ENCODE measurements around the gene SLC16A14.

SLC16A14 gene

GRCh38 chr2:230046491-230046890 lies 22.2 kb downstream of the SLC16A14 start:
- in situ Hi-C loops (cut with MboI; ENCODE audit: low pct_unique_long_range_greater_than_20kb, low sequenced_read_pairs): no loop called here
- no peak for DNase-seq

- no peak for DNase-seq
- in situ Hi-C loops (cut with MboI; ENCODE audit: low pct_unique_long_range_greater_than_20kb, low sequenced_read_pairs): no loop called here
Measured at GRCh38 chr2:230043461-230043860, 25.3 kb downstream of the SLC16A14 start.

- DNase-seq: no peak
- in situ Hi-C loops (cut with MboI; ENCODE audit: low pct_unique_long_range_greater_than_20kb, low sequenced_read_pairs): no loop called here
Measured at GRCh38 chr2:230043025-230043424, 25.7 kb downstream of the SLC16A14 start.

- in situ Hi-C loops (cut with MboI; ENCODE audit: low pct_unique_long_range_greater_than_20kb, low sequenced_read_pairs): no loop called here
- no peak for DNase-seq
Measured at GRCh38 chr2:230042195-230042594, 26.5 kb downstream of the SLC16A14 start.

GRCh38 chr2:230023313-230023712 lies 45.4 kb downstream of the SLC16A14 start:
- in situ Hi-C loops (cut with MboI; ENCODE audit: low pct_unique_long_range_greater_than_20kb, low sequenced_read_pairs): loop anchor here (25.0 kb wide), 1 partner anchor 589 kb away; no protein-coding TSS in a partner anchor
- no peak for DNase-seq

- in situ Hi-C loops (cut with MboI; ENCODE audit: low pct_unique_long_range_greater_than_20kb, low sequenced_read_pairs): loop anchor here (25.0 kb wide), 1 partner anchor 593 kb away; no protein-coding TSS in a partner anchor
- DNase-seq: no peak
Measured at GRCh38 chr2:230019742-230020141, 49.0 kb downstream of the SLC16A14 start.

- no peak for DNase-seq
- in situ Hi-C loops (cut with MboI; ENCODE audit: low pct_unique_long_range_greater_than_20kb, low sequenced_read_pairs): loop anchor here (25.0 kb wide), 1 partner anchor 594 kb away; no protein-coding TSS in a partner anchor
Measured at GRCh38 chr2:230018153-230018552, 50.6 kb downstream of the SLC16A14 start.

- in situ Hi-C loops (cut with MboI; ENCODE audit: low pct_unique_long_range_greater_than_20kb, low sequenced_read_pairs): loop anchor here (25.0 kb wide), 1 partner anchor 595 kb away; no protein-coding TSS in a partner anchor
- no peak for DNase-seq
Measured at GRCh38 chr2:230016844-230017243, 51.9 kb downstream of the SLC16A14 start.

GRCh38 chr2:230012267-230012884 lies 56.3 kb downstream of the SLC16A14 start:
- in situ Hi-C loops (cut with MboI; ENCODE audit: low pct_unique_long_range_greater_than_20kb, low sequenced_read_pairs): loop anchor here (25.0 kb wide), 1 partner anchor 600 kb away; no protein-coding TSS in a partner anchor

GRCh38 chr2:230011617-230012016 lies 57.1 kb downstream of the SLC16A14 start:
- DNase-seq: no peak
- in situ Hi-C loops (cut with MboI; ENCODE audit: low pct_unique_long_range_greater_than_20kb, low sequenced_read_pairs): loop anchor here (25.0 kb wide), 1 partner anchor 601 kb away; no protein-coding TSS in a partner anchor

More at GRCh38 chr2:230012267-230012884, 56.3 kb downstream of the SLC16A14 start:
- no peak for DNase-seq

- in situ Hi-C loops (cut with MboI; ENCODE audit: low pct_unique_long_range_greater_than_20kb, low sequenced_read_pairs): loop anchor here (25.0 kb wide), 1 partner anchor 602 kb away; no protein-coding TSS in a partner anchor
Measured at GRCh38 chr2:230010501-230010900, 58.2 kb downstream of the SLC16A14 start.

GRCh38 chr2:230008708-230009066 lies 60.0 kb downstream of the SLC16A14 start:
- in situ Hi-C loops (cut with MboI; ENCODE audit: low pct_unique_long_range_greater_than_20kb, low sequenced_read_pairs): loop anchor here (25.0 kb wide), 1 partner anchor 604 kb away; no protein-coding TSS in a partner anchor
- no peak for DNase-seq

More at GRCh38 chr2:230010501-230010900, 58.2 kb downstream of the SLC16A14 start:
- DNase-seq: no peak

GRCh38 chr2:230007931-230008707 lies 60.6 kb downstream of the SLC16A14 start:
- in situ Hi-C loops (cut with MboI; ENCODE audit: low pct_unique_long_range_greater_than_20kb, low sequenced_read_pairs): loop anchor here (25.0 kb wide), 1 partner anchor 604 kb away; no protein-coding TSS in a partner anchor
- peak; percentile 70 for DNase-seq

GRCh38 chr2:230000118-230000841 lies 68.4 kb downstream of the SLC16A14 start:
- in situ Hi-C loops (cut with MboI; ENCODE audit: low pct_unique_long_range_greater_than_20kb, low sequenced_read_pairs): loop anchor here (25.0 kb wide), 1 partner anchor 612 kb away; no protein-coding TSS in a partner anchor
- DNase-seq: no peak

GRCh38 chr2:229997565-229997964 lies 71.2 kb downstream of the SLC16A14 start:
- in situ Hi-C loops (cut with MboI; ENCODE audit: low pct_unique_long_range_greater_than_20kb, low sequenced_read_pairs): no loop called here
- DNase-seq: no peak

- in situ Hi-C loops (cut with MboI; ENCODE audit: low pct_unique_long_range_greater_than_20kb, low sequenced_read_pairs): no loop called here
- no peak for DNase-seq
Measured at GRCh38 chr2:229996320-229996719, 72.4 kb downstream of the SLC16A14 start.

GRCh38 chr2:229993236-229993635 lies 75.5 kb downstream of the SLC16A14 start:
- DNase-seq: no peak
- in situ Hi-C loops (cut with MboI; ENCODE audit: low pct_unique_long_range_greater_than_20kb, low sequenced_read_pairs): no loop called here
